GM18520 (cell line): ENCODE data around the gene CYFIP2.

Experiments used
- ATAC-seq: cut with Tn5 transposase; IDR thresholded peaks from one replicate; pipeline ENCODE4 v1.9.1; 2021; ENCODE audit not compliant: unreplicated experiment

The CYFIP2 gene

DNA sequence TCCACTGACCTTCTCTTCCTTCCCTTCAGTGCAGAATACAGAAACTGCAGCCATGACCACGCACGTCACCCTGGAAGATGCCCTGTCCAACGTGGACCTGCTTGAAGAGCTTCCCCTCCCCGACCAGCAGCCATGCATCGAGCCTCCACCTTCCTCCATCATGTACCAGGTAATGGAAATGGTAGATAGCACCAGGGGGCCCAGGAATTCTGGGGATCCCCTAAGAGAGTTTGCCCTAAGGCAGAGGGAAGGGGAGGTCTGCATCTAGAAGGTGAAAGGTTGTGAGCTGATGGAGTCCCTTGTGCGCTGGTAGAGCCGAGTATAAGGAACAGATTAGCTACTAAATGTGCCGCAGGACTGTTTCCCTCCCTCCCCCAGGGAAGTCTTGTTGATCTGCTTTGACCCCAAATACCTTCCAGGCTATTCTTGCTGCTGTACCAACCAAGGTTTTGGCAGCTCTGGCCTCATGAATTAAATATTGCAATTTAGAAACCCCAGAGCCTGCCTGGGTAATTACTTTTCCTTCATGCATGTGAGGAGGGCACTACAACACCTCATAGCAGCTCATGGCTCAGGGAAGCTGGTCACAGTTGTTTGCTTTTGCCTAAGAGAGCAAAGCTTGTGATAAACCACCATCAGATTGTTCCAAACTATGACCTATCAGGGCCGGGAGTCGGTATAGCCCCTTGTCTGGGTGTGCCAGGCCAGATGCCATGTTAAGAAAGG lies 19.6 kb downstream of the CYFIP2 start:
- ATAC-seq, result no peak

DNA sequence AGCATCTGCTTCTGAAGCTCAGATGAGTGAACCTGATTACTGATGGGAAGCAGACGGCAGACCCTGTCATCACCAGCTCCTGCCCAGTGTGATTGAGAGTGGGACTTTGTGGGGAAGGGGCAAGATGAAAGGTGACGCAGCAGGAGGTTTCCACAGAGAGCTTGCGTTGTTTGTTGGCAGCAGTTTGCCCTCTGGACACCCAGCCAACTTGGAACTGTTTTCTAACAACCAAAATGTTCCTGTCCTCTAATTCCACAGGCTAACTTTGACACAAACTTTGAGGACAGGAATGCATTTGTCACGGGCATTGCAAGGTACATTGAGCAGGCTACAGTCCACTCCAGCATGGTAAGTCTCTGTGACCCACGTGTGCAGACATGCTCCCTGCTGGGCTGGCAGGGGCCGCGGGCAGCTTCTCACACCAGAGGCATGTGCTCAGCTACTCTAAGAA lies 20.9 kb downstream of the CYFIP2 start:
- no peak for ATAC-seq

GRCh38 chr5:157288405-157289163 lies 22.7 kb downstream of the CYFIP2 start:
- ATAC-seq, result no peak

GRCh38 chr5:157289164-157289819 lies 23.4 kb downstream of the CYFIP2 start:
- ATAC-seq, result no peak

- no peak for ATAC-seq
Observed at GRCh38 chr5:157290156-157290980, 24.4 kb downstream of the CYFIP2 start.

DNA sequence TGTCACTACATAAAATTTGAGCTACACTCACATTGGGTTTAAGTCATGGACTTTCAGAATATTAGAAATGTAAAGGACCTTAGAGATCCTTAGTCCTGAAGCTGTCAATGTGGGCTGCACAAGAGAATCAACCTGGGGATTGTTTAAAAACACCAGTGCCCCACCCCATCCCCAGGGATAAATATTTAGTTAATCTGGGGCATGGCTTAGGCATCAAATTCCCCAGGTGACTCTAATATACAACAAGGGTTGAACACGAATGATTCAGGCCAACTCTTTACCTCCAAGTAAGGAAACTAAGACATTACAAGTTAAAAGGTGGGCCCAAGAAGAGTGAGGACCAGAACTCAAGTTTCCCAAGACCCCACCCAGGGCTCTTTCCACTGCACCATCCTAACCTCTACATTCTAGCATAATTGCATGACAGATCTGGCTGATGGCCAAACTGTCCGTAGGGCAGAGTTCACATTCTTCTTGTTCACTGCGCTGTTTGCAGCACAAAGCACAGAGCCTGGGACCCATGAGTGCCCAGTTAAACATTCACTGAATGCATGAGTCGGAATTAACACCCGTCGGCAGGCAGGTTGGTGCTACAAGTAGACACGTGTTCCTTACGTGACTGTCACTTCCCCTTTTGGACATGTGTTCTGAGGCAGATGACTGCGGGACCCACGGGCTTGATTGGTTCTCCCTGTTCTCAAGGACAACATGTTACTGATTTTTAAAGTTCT lies 25.2 kb downstream of the CYFIP2 start:
- ATAC-seq, result peak; percentile 92

DNA sequence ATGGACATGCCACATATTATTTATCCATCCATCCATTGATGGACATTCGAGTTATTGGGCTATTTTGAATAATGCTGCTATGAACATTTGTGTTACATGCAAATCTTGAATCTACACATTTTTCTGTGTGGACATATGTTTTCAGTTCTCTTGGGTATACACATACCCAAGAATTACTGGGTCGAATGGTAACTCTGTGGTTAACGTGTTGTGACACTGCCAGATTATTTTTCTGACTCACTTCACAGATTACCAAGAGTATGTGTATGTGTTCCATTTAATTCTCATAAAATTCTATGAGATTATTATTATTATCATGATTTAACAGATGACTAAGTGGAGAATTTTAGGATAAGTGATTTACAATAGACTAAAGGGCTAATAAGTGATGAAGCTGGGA lies 26.7 kb downstream of the CYFIP2 start:
- ATAC-seq, result no peak

GRCh38 chr5:157294407-157295091 lies 28.6 kb downstream of the CYFIP2 start:
- no peak for ATAC-seq

DNA sequence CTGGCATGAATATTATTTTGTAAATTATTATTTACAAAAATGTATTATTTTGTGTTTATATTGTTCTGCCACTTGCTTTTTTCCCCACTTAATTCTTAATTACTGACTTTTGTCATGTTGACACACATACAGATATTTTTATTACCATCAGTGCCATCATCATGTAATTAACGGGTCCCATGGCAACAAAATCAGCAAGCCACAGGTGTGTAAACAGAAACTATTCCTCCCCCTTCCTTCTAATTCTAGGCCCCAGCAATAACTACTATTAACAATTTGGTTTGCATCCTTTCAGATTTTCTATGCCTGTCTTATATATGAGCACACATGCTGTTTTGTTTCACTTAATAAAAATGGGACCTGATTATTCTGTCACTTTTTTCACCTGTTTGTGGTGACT lies 29.3 kb downstream of the CYFIP2 start:
- no peak for ATAC-seq

GRCh38 chr5:157300564-157300963 lies 34.6 kb downstream of the CYFIP2 start:
- no peak for ATAC-seq

DNA sequence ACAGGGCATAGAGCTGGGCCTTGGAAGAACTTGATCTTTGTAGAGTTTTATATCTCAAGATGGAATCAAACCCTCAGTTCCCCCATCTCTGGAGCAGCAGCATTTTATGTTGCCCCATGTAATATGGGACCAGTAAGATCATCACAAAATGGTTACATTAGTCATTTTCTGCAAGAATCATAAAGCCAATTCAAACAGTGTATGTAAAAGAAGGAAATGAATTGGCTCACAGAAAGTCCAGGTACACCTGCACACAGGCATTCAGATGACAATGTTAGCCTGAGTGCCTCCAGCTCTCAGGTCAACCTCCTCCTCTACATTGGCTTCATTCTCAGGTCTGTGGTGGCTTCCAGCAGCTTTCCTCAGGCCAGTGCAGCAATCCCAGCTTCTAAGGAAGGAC lies 35.1 kb downstream of the CYFIP2 start:
- ATAC-seq, result no peak

DNA sequence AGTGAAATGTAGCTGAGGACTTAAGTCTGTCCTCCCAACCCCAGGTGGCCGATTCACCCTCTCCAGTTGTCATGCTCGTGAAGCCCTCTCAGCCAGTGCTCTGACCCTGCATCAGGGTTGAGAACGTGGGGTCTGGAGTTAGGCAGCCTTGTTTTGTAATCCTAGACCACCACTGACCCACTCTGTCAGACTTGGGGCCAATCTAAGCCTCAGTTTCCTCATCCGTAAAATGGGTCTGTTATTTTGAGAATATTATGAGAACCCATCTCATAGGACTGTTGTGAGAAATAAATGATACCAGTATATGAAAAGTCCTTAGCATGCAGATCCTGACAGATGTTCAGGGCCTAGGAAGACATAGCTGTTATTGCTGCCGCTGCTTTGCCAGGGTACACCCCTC lies 37.1 kb downstream of the CYFIP2 start:
- no peak for ATAC-seq

DNA sequence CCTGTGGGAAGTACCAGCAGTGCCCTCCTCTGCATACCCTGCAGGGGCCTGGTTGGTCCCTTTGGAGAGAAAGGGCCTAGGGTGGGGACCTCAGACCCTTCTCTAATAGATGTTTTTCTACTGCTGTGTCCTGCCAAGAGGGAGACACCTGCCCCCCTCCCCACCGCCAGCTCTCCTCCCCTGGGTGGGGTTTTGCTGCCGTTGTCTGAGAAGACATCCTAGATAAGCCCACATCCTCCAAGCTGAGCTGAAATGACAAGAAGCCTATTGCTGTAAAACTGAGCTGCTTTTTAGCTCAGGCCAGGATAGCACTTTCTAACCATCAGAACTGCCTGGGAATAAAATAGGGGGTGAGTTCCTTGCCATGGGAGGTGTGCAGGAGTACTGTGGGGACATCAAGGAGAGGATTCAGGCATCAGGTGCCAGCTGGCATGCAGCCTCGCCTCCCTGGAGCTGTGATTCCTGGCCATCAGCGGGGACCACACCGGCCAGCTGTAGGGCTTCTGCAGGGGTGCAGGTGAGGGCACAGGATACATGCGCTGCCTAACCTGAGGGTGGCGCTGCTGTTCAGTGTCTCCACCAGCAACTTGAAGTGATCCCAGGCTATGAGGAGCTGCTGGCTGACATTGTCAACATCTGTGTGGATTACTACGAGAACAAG lies 37.9 kb downstream of the CYFIP2 start:
- no peak for ATAC-seq

GRCh38 chr5:157306081-157306480 lies 40.2 kb downstream of the CYFIP2 start:
- no peak for ATAC-seq

DNA sequence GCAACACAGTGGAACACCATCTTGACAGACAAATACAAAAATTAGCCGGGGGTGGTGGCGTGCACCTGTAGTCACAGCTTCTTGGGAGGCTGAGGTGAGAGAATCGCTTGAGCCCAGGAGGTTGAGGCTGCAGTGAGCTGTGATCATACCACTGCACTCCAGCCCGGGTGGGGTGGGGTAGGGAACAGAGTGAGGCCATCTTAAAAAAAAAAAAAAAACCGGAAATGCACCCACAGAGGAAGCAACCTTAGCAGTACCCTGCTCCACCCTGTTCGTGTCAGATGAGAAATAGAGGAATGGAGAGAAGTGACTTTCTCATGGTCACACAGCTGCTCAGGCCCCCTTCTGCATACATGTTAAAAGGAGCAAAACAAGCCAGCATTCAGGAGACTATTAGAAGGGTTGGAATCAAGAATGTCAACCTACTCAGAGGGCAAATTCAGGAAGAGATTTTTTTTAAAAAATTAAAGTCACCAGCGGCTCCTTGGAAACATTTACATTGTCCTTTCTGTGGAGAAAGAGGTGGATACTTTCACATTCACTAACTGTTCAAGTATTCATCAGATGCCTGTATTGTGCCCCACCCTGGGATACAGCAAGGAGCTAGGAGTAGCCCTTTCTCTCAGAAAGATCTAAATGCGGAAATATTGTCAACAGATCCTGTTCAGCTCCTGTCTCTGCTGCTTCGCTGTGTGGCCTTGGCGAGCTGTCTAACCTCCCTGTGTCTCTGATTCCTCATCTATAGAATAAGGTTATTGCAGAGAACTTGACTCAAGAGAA lies 41.0 kb downstream of the CYFIP2 start:
- ATAC-seq, result no peak

DNA sequence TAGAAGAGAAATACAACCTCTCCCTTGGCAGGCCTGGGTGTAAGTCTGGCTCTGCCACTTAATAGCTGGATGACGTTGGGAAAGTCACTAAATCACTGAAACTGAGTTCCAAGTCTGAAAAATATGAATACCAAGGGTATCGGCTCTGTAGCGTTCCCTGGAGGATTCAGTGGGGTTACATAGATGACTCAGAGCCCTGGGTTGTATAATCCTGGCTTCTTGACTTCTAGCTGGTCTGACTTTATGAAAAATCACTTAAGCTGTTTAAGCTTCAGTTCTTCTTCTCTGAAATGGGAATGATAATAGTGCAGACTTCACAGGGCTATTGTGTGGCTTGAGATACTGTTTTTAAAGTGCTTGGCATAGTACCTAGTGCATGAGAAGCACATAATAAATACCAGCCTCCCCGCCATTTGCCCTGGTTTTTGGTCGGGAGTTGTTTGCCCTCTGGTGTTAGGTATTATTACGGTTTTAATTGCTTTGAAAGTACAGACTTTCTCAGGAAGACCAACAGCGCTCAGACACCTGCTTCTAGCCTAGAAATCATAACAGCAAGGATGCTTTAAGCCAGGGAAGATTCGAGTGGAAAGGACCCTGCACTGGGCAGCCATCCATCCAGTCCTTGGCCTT lies 43.0 kb downstream of the CYFIP2 start:
- no peak for ATAC-seq

GRCh38 chr5:157309796-157310195 lies 43.9 kb downstream of the CYFIP2 start:
- ATAC-seq, result no peak

DNA sequence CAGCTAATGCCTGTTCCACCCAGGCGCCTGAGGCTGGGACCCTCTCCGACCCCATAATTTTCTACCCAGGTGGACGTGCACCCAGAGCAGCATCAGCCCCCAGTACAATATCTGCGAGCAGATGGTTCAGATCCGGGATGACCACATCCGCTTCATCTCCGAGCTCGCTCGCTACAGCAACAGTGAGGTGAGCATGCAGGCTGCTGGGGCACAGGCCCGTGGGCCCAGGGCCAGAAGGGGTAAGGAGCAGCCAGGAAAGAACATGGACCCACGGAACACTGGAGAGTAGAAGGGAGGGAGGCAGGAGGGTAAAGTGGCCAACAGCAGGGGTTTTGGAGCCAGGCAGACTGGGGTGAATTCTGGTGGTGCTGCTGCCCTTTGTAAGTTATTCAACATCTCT lies 45.7 kb downstream of the CYFIP2 start:
- no peak for ATAC-seq
